Measurements from ENCODE around the gene VDAC1. TPM values are rescaled to one million over a fixed set of nuclear protein-coding genes. Genes with fewer than 3 reads are reported as not detected.
"Not testable (repeated sequence)": the region's sequence is repeated elsewhere in the genome, so short reads cannot be mapped to it uniquely, and the experiment has no call there.

Gene VDAC1
- total and polyA plus RNA-seq, 2 experiments from 2014 or later = 216 to 282 TPM

DNA sequence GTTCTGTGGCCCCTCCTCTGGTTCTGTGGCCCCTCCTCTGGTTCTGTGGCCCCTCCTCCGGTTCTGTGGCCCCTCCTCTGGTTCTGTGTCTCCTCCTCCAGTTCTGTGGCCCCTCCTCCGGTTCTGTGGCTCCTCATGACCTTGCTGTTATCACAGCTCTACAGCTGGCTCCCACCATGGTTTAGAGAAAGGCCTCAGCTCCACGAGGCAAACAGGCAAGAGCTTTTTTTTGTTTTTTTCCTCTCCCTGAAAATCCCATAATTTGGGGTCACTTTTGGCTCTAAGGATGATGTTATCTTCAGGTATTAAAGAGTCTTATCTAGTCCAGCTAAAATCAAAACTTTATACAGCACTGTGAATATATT is 68.1 kb downstream of the VDAC1 start:
- no peaks in the 10 kb centered on the region for H3K36me3 ChIP-seq (replicated peaks; ENCODE audit: insufficient read depth, low read depth)

GRCh38 chr5:133935991-133936650 is 68.7 kb downstream of the VDAC1 start:
- not testable (repeated sequence) for H3K9me3 ChIP-seq (ENCODE audit: low read depth); H3K9me2 ChIP-seq (replicated peaks; ENCODE audit: insufficient read depth)

More for the DNA sequence above, 68.1 kb downstream of the VDAC1 start:
- Histone ChIP-seq H3K79me2 (no peaks in the 10 kb centered on the region), H3K9me2 (replicated peaks; ENCODE audit: insufficient read depth) (no peaks in the 10 kb centered on the region), H3K4me2 (no peak overlapping the region), H3K9me3 (ENCODE audit: low read depth) (no peaks in the 10 kb centered on the region), H3K27me3 (no peaks in the 10 kb centered on the region), H3K27ac (no peak overlapping the region), H4K20me1 (ENCODE audit: insufficient read depth, poor library complexity, severe bottlenecking) (no peaks in the 10 kb centered on the region), H2AFZ (no peak overlapping the region), H3K4me1 (ENCODE audit: insufficient read depth) (peaks cover 8% of the 10 kb centered on the region), H3K4me3 (no peak overlapping the region)
- no peak for TF ChIP-seq CTCF (IDR thresholded peaks at IDR 0.05; ENCODE audit: poor library complexity)
- DNase-seq (ENCODE audit: low spot score) = no peak
- WGBS (ENCODE audit: low lambda C conversion rate, missing lambda C conversion rate) = 84% methylated on average over 3 of the region's 3 CpGs

GRCh38 chr5:133935667-133935940 is 69.2 kb downstream of the VDAC1 start:
- DNase-seq (ENCODE audit: low spot score) = no peak
- TF ChIP-seq EZH2 (IDR thresholded peaks at IDR 0.05; ENCODE audit: borderline replicate concordance) (no peak), CTCF (IDR thresholded peaks at IDR 0.05; ENCODE audit: poor library complexity) (no peak), EZH2phosphoT487 (IDR thresholded peaks at IDR 0.05; ENCODE audit: low read depth, severe bottlenecking, unreplicated experiment) (no peak)
- Histone ChIP-seq H3K4me1 (ENCODE audit: insufficient read depth) (peaks cover 8% of the 10 kb centered on the region), H3K9me3 (ENCODE audit: low read depth) (no peaks in the 10 kb centered on the region), H3K79me2 (no peaks in the 10 kb centered on the region), H3K4me3 (no peak overlapping the region), H4K20me1 (ENCODE audit: insufficient read depth, poor library complexity, severe bottlenecking) (no peaks in the 10 kb centered on the region), H3K36me3 (replicated peaks; ENCODE audit: insufficient read depth, low read depth) (no peaks in the 10 kb centered on the region), H3K27ac (no peak overlapping the region), H3K27me3 (no peaks in the 10 kb centered on the region), H2AFZ (no peak overlapping the region), H3K9me2 (replicated peaks; ENCODE audit: insufficient read depth) (no peaks in the 10 kb centered on the region), H3K4me2 (no peak overlapping the region)
- WGBS (ENCODE audit: low lambda C conversion rate, missing lambda C conversion rate) = 92% methylated on average over 2 of the region's 5 CpGs

More at GRCh38 chr5:133935991-133936650, 68.7 kb downstream of the VDAC1 start:
- H3K4me1 ChIP-seq (ENCODE audit: insufficient read depth); H3K4me2 ChIP-seq; DNase-seq (ENCODE audit: low spot score); H3K27me3 ChIP-seq; H3K36me3 ChIP-seq (replicated peaks; ENCODE audit: insufficient read depth, low read depth); H4K20me1 ChIP-seq (ENCODE audit: insufficient read depth, poor library complexity, severe bottlenecking); H3K27ac ChIP-seq; H3K4me3 ChIP-seq; H2AFZ ChIP-seq; H3K79me2 ChIP-seq: not testable (repeated sequence)
- WGBS (ENCODE audit: low lambda C conversion rate, missing lambda C conversion rate) = 100% methylated on average over 8 of the region's 10 CpGs

DNA sequence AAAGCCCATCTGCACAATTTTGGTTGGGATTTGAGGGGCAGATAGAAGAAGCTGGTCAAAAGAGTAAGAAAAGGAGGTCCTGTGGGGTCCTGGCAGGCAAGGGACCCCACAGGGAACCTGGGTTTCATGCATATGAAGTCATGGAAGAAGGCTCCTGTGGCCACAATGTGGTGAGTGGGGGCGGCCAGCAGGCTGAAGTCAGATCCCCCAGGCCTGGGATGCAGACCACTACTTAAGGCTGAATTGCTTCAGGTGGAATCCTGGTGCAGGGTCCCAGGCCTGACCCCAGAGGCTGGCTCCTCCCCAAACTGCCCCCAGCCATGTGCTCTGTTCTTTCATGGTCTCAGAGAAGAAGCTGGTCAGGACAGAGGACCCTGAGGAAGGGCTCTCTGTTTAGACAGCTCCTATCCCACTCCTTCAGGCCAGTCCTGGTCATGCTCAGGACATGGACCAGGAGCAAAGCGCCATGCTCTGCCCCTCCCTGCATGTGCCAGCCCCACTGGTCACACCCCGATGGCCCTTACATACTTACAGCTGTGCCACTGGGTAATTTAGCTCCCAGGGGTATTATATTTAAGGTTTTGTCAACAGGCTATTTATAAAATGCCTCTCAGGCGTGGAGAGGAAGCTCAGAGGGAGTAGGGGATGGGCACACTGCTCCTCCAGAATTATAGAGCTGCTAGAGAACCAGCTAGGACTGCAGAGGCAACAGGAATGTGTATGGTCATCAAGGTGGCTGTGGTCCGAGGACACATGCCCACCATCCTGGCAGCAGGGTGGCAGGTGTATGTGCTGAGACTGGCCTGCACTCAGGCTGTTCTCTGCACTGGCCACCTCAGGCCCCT is 69.7 kb downstream of the VDAC1 start:
- Histone ChIP-seq H3K4me1 (ENCODE audit: insufficient read depth) (peaks cover 8% of the 10 kb centered on the region), H3K9me3 (ENCODE audit: low read depth) (no peaks in the 10 kb centered on the region), H3K27ac (no peak overlapping the region), H2AFZ (no peak overlapping the region), H3K36me3 (replicated peaks; ENCODE audit: insufficient read depth, low read depth) (no peaks in the 10 kb centered on the region), H3K4me2 (no peak overlapping the region), H3K27me3 (no peaks in the 10 kb centered on the region), H3K79me2 (no peaks in the 10 kb centered on the region), H3K4me3 (no peak overlapping the region), H3K9me2 (replicated peaks; ENCODE audit: insufficient read depth) (no peaks in the 10 kb centered on the region), H4K20me1 (ENCODE audit: insufficient read depth, poor library complexity, severe bottlenecking) (no peaks in the 10 kb centered on the region)
- DNase-seq (ENCODE audit: low spot score) = no peak
- WGBS (ENCODE audit: low lambda C conversion rate, missing lambda C conversion rate) = 92% methylated on average over 5 of the region's 5 CpGs
- TF ChIP-seq EZH2 (IDR thresholded peaks at IDR 0.05; ENCODE audit: borderline replicate concordance) = no peak
- no peak for TF ChIP-seq CTCF (IDR thresholded peaks at IDR 0.05; ENCODE audit: poor library complexity)
- TF ChIP-seq EZH2phosphoT487 (IDR thresholded peaks at IDR 0.05; ENCODE audit: low read depth, severe bottlenecking, unreplicated experiment) = no peak
